OCI-LY7 (cell line): Measurements from ENCODE around the gene LDLRAD4. TPM values are rescaled to one million over a fixed set of nuclear protein-coding genes. Genes with fewer than 3 reads are reported as not detected.

Source experiments
- BruUV-seq: library from RNA; stranded (reverse); fragments of 400-500 nt; replicated peaks from 2 replicates; lab custom pipeline; 2021; lab: Mats Ljungman, UMichigan
- CTCF ChIA-PET: fragments of 300-600 bp; sonication (Branson Sonifier 250); formaldehyde crosslinking; loops from one replicate; lab custom pipeline; 2022; ENCODE audit warnings: antibody characterized with exemption; ENCODE audit not compliant: unreplicated experiment; lab: Charles Lee
- POLR2A ChIA-PET: fragments of 300-600 bp; sonication (Branson Sonifier 250); formaldehyde crosslinking; loops from one replicate; lab custom pipeline; 2022; ENCODE audit warnings: antibody characterized with exemption; lab: Charles Lee
- DNase-seq: peaks from one replicate; pipeline ENCODE4 v3.0.0-alpha.2; 2015; ENCODE audit warnings: low spot score
- H2AFZ ChIP-seq: fragments of 200-600 bp; sonication (generic), shearing (Covaris generic); 2 replicates; pipeline ENCODE4 v1.6.1; 2014; ENCODE audit warnings: mild to moderate bottlenecking, antibody characterized with exemption, low read length, moderate library complexity
- H3K27ac ChIP-seq: fragments of 200-600 bp; sonication (generic); 2 replicates; pipeline ENCODE4 v1.5.1; 2014; ENCODE audit warnings: mixed run types, low read depth, mild to moderate bottlenecking, moderate library complexity, low read length, inconsistent platforms; ENCODE audit not compliant: poor library complexity, severe bottlenecking
- H3K36me3 ChIP-seq: fragments of 200-600 bp; sonication (generic); 2 replicates; pipeline ENCODE4 v1.6.1; 2014; ENCODE audit warnings: mild to moderate bottlenecking, antibody characterized with exemption, low read length, moderate library complexity, mixed read lengths; ENCODE audit not compliant: insufficient read depth
- H3K4me1 ChIP-seq: fragments of 200-600 bp; sonication (generic); 2 replicates; pipeline ENCODE4 v1.5.1; 2014; ENCODE audit warnings: mild to moderate bottlenecking, low read length; ENCODE audit not compliant: insufficient read depth, poor library complexity, severe bottlenecking
- H3K4me2 ChIP-seq: fragments of 200-600 bp; sonication (generic); 2 replicates; pipeline ENCODE4 v1.6.1; 2014; ENCODE audit warnings: mild to moderate bottlenecking, low read length
- H3K4me3 ChIP-seq: fragments of 200-600 bp; sonication (generic); 2 replicates; pipeline ENCODE4 v1.5.1; 2014; ENCODE audit warnings: mild to moderate bottlenecking, low read depth, low read length; ENCODE audit not compliant: poor library complexity, severe bottlenecking
- H3K79me2 ChIP-seq: fragments of 200-600 bp; sonication (generic); 2 replicates; pipeline ENCODE4 v1.6.1; 2016; ENCODE audit warnings: low read depth, mild to moderate bottlenecking, low read length, moderate library complexity, mixed read lengths; ENCODE audit not compliant: insufficient read depth
- H3K9me2 ChIP-seq: fragments of 200-600 bp; sonication (generic); 2 replicates; pipeline ENCODE4 v1.6.1; 2016; ENCODE audit warnings: mild to moderate bottlenecking, low read length, mixed read lengths; ENCODE audit not compliant: insufficient read depth
- H3K9me3 ChIP-seq: fragments of 200-600 bp; sonication (generic); 2 replicates; pipeline ENCODE4 v1.6.1; 2014; ENCODE audit warnings: mild to moderate bottlenecking, mixed run types, low read length, mixed read lengths
- H4K20me1 ChIP-seq: fragments of 200-600 bp; sonication (generic); 2 replicates; pipeline ENCODE4 v1.6.1; 2014; ENCODE audit warnings: mild to moderate bottlenecking, antibody characterized with exemption, low read length, moderate library complexity, mixed read lengths; ENCODE audit not compliant: insufficient read depth
- CTCF ChIP-seq: fragments of 200-600 bp; sonication (generic); conservative IDR thresholded peaks from 2 replicates; pipeline ENCODE4 v1.5.1; 2014; ENCODE audit warnings: mild to moderate bottlenecking, antibody characterized with exemption, low read length, moderate library complexity, mixed read lengths
- EZH2phosphoT487 ChIP-seq: fragments of 200-600 bp; sonication (generic); IDR thresholded peaks from 2 replicates; pipeline ENCODE4 v1.6.1; 2018; ENCODE audit warnings: low read depth, borderline replicate concordance, mild to moderate bottlenecking, mixed run types, antibody characterized with exemption, low read length, moderate library complexity, mixed read lengths
- intact Hi-C: fragments of 100-400 bp; cut with micrococcal nuclease; formaldehyde crosslinking; loops from one replicate; pipeline ENCODE4 v1.10.0; 2022; ENCODE audit not compliant: unreplicated experiment
- total RNA-seq, 2 experiments: library from RNA; depleted of rRNA in 1 of 2; stranded (reverse); fragments of >200 nt in 1 of 2; shearing (Covaris generic) in 1 of 2; gene quantifications; 2 replicates each; pipeline ENCODE4 v1.2.3, GENCODE V29; 2014 to 2022

The LDLRAD4 gene
- total RNA-seq, 2 experiments from 2014 or later = 26.2 to 43.8 TPM

- ChIA-PET POLR2A (interaction anchor here (0.6 to 1.4 kb wide), 2 partner anchors 10 to 68 kb away, joined by 3 read pairs; no protein-coding TSS in a partner anchor), CTCF (no interaction called here)
- H3K4me1 ChIP-seq = peaks cover 13% of the 10 kb centered on the region
- H3K9me3 ChIP-seq = peaks cover 17% of the 10 kb centered on the region; the same call in 1 of the 2 replicates
- H3K4me3 ChIP-seq = no peak overlapping the region
- H3K4me2 ChIP-seq = no peak overlapping the region
- no peak overlapping the region for H2AFZ ChIP-seq
- peaks cover 53% of the 10 kb centered on the region for H3K36me3 ChIP-seq
- H3K27ac ChIP-seq = no peak overlapping the region
- DNase-seq = no peak
- BruUV-seq = no TSS peak
- H4K20me1 ChIP-seq = no peaks in the 10 kb centered on the region
- no peaks in the 10 kb centered on the region; the same call in 1 of the 2 replicates for H3K79me2 ChIP-seq
- intact Hi-C loops = no loop called here
- no peak for TF ChIP-seq CTCF
- no peak for TF ChIP-seq EZH2phosphoT487
- no peaks in the 10 kb centered on the region for H3K9me2 ChIP-seq
Measured at GRCh38 chr18:13633700-13634099, 415.1 kb downstream of the LDLRAD4 start.

- Histone ChIP-seq H4K20me1 (no peaks in the 10 kb centered on the region), H3K4me1 (peaks cover 2% of the 10 kb centered on the region), H3K9me2 (no peaks in the 10 kb centered on the region), H3K79me2 (no peaks in the 10 kb centered on the region), H3K9me3 (peaks cover 17% of the 10 kb centered on the region; the same call in 1 of the 2 replicates), H3K36me3 (peaks cover 61% of the 10 kb centered on the region), H3K4me2 (no peak overlapping the region), H3K27ac (no peak overlapping the region), H3K4me3 (no peak overlapping the region), H2AFZ (no peak overlapping the region)
- no peak for DNase-seq
- CTCF ChIA-PET = no interaction called here
- BruUV-seq = no TSS peak
- POLR2A ChIA-PET = no interaction called here
- intact Hi-C loops = no loop called here
- TF ChIP-seq EZH2phosphoT487 (no peak), CTCF (no peak)
Measured at GRCh38 chr18:13635046-13635445, 416.5 kb downstream of the LDLRAD4 start.

- no peaks in the 10 kb centered on the region for H3K9me2 ChIP-seq
- no peak overlapping the region for H3K4me3 ChIP-seq
- H3K4me2 ChIP-seq = no peak overlapping the region
- no peaks in the 10 kb centered on the region for H3K79me2 ChIP-seq
- ChIA-PET CTCF (no interaction called here), POLR2A (no interaction called here)
- peaks cover 28% of the 10 kb centered on the region for H3K36me3 ChIP-seq
- H4K20me1 ChIP-seq = no peaks in the 10 kb centered on the region
- intact Hi-C loops = no loop called here
- no peaks in the 10 kb centered on the region for H3K9me3 ChIP-seq
- BruUV-seq = no TSS peak
- H2AFZ ChIP-seq = no peak overlapping the region
- no peak for DNase-seq
- TF ChIP-seq CTCF = no peak
- no peak for TF ChIP-seq EZH2phosphoT487
- no peaks in the 10 kb centered on the region for H3K4me1 ChIP-seq
- H3K27ac ChIP-seq = no peak overlapping the region
Measured at GRCh38 chr18:13638719-13639595, 420.4 kb downstream of the LDLRAD4 start.
